Right atrium auricular region (tissue), 2 donors: ENCODE results near the gene KRT14. TPM values are rescaled to one million over a fixed set of nuclear protein-coding genes. Genes with fewer than 3 reads are reported as not detected.
"Not testable (repeated sequence)": the region's sequence is repeated elsewhere in the genome, so short reads cannot be mapped to it uniquely, and the experiment has no call there.

Experiments
- DNase-seq: peaks from one replicate; pipeline ENCODE4 v3.0.0-alpha.2; 2019; ENCODE audit warnings: low spot score
- H3K27ac ChIP-seq, 2 donors: fragments of 200-600 bp; sonication (generic); 1 replicate in 1 of 2; 2 replicates in 1 of 2; pipeline ENCODE4 v1.5.1; 2016 to 2019
- H3K27me3 ChIP-seq, 2 donors: fragments of 200-600 bp; sonication (generic); one replicate each; pipeline versions ENCODE4 v1.5.1 to v1.6.0; 2017 to 2019
- H3K36me3 ChIP-seq: fragments of 200-600 bp; sonication (generic); one replicate; pipeline ENCODE4 v1.5.1; 2016
- H3K4me1 ChIP-seq, 2 donors: fragments of 200-600 bp; sonication (generic); one replicate each; pipeline versions ENCODE4 v1.5.1 to v1.6.0; 2017 to 2019
- H3K4me3 ChIP-seq, 2 donors: fragments of 200-600 bp; sonication (generic); 1 replicate in 1 of 2; 2 replicates in 1 of 2; pipeline ENCODE4 v1.5.1; 2017 to 2019; ENCODE audit warnings: mild to moderate bottlenecking in 1 of 2, moderate library complexity in 1 of 2
- H3K9me3 ChIP-seq, 2 donors: fragments of 200-600 bp; sonication (generic); one replicate each; pipeline ENCODE4 v1.5.1; 2019
- total RNA-seq, 2 donors: library from RNA; depleted of rRNA; stranded (reverse); fragments of >200 nt; gene quantifications; one replicate each; pipeline ENCODE4 v1.1.0, GENCODE V29; 2016
- TF ChIP-seq, protein P1 (sequence below), 2 donors: fragments of 200-600 bp; sonication (generic); IDR thresholded peaks; one replicate each; pipeline ENCODE4 v1.5.1; 2019; ENCODE audit warnings: antibody characterized with exemption in 2 of 2

The KRT14 gene
- total RNA-seq, 2 donors from 2014 or later: 20.3 TPM; not detected in 1

DNA sequence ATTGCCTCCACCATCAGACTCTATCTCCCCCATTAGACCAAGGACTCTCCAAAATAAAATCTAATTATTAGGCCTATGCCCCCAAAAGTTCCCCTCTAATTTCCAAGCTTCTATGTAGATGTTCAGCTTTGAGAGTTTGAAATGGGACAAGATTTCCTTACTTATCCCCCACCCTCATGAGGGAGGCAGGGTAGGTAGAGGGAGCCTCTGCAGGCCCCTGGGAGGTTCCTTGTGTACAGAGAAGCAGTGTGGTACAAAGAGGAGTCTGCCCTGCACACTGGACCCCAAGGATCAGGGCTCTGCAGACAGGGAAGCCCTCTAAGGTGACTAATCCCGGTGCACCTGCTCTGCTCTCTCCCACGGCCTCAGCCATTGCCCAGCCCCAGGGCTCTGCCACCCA is 35.2 kb upstream of the KRT14 start:
- Histone ChIP-seq H3K4me1 (no peaks in the 10 kb centered on the region), H3K4me3 (no peak overlapping the region), H3K36me3 (no peaks in the 10 kb centered on the region), H3K27me3 (no peaks in the 10 kb centered on the region), H3K27ac (no peak overlapping the region), H3K9me3 (no peaks in the 10 kb centered on the region)
- TF ChIP-seq, protein P1, sequence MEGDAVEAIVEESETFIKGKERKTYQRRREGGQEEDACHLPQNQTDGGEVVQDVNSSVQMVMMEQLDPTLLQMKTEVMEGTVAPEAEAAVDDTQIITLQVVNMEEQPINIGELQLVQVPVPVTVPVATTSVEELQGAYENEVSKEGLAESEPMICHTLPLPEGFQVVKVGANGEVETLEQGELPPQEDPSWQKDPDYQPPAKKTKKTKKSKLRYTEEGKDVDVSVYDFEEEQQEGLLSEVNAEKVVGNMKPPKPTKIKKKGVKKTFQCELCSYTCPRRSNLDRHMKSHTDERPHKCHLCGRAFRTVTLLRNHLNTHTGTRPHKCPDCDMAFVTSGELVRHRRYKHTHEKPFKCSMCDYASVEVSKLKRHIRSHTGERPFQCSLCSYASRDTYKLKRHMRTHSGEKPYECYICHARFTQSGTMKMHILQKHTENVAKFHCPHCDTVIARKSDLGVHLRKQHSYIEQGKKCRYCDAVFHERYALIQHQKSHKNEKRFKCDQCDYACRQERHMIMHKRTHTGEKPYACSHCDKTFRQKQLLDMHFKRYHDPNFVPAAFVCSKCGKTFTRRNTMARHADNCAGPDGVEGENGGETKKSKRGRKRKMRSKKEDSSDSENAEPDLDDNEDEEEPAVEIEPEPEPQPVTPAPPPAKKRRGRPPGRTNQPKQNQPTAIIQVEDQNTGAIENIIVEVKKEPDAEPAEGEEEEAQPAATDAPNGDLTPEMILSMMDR (IDR thresholded peaks at IDR 0.05): no peak
- DNase-seq: no peak

- H3K4me1 ChIP-seq, H3K4me3 ChIP-seq, H3K27me3 ChIP-seq, H3K36me3 ChIP-seq, H3K9me3 ChIP-seq, DNase-seq, H3K27ac ChIP-seq: not testable (repeated sequence)
These were observed 34.7 kb upstream of the KRT14 start for GRCh38 chr17:41621435-41621817.

GRCh38 chr17:41620583-41621434 is 34.1 kb upstream of the KRT14 start:
- Histone ChIP-seq H3K36me3 (no peaks in the 10 kb centered on the region), H3K9me3 (no peaks in the 10 kb centered on the region), H3K27me3 (no peaks in the 10 kb centered on the region), H3K4me1 (no peaks in the 10 kb centered on the region), H3K4me3 (no peak overlapping the region), H3K27ac (no peak overlapping the region)
- no peak for DNase-seq
- TF ChIP-seq, protein P1 (IDR thresholded peaks at IDR 0.05): no peak

DNA sequence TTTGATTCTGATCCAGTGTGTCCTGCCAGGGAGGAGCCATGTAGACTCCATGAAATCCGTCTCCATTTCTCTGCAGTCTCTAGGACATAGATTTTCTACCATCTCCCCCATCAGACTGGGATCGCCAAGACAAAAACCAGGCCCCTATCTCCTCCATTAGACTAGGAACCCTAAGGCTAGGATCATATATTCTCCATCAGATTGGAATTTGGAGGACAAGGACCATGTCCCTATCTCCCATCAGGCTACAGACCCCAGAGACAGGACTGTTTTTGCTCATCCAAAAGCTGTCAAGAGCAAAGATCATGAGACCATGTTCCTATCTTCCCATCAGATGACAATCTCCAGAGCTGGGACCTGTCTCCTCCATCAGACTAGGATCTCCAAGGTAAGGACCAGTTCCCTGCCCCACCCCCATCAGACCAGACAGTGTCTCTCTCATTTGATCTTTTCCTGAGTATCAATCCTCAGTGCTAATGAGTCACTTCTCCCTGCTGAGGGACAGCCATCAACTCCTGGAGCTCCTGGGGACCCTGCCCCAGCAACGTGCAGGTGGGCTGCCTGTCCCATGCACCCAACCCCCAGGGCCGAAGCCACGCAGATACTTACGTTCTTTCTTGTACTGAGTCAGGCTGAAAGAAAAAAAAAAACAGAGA is 33.4 kb upstream of the KRT14 start:
- H3K4me3 ChIP-seq, DNase-seq, H3K27me3 ChIP-seq, H3K36me3 ChIP-seq, H3K27ac ChIP-seq, H3K4me1 ChIP-seq, H3K9me3 ChIP-seq: not testable (repeated sequence)

DNA sequence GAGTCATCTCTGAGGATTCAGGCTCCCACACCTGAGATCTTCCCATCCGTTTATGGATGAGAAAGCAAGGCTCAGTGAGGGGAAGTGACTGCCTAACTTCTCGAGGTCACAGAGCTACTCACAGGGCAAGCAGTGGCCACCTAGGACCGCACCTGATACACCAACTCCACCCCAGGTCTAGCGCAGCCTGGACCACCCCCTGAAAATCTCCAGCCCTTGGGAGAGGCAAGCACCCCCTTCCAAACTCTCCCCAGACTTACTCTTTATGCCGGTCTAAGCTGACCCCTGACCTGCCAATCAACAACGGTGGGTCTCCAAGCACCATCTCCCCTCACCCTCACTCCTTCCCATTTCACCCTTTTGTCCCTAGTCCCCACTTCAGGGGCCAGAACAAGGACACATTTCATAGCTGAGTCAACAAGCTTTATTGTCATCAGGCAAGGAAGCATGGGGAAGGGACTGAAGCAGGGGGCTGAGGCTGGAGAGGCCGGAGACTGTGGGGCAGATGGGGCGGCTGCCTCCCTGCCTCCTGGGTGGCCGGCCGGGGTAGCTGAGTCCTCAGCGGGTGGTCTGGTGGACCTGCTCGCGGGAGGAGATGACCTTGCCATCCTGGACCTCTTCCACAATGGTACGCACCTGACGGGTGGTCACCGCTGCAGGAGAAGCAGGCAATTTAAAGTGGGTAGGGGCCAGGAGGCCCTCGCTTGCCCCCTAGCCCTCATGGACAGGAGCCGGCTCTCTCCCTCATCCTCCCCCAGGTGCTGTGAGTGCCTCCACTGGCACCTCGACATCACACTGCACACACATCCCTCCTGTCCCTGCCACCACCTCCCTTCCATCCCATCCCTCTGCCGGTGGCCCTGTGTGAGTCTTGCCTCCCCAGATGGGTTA is 32.6 kb upstream of the KRT14 start:
- TF ChIP-seq, protein P1 (IDR thresholded peaks at IDR 0.05): no peak
- no peaks in the 10 kb centered on the region for H3K36me3 ChIP-seq
- H3K27ac ChIP-seq: no peak overlapping the region
- no peaks in the 10 kb centered on the region for H3K9me3 ChIP-seq
- no peaks in the 10 kb centered on the region for H3K27me3 ChIP-seq
- H3K4me1 ChIP-seq: no peaks in the 10 kb centered on the region
- no peak overlapping the region for H3K4me3 ChIP-seq
- no peak for DNase-seq

GRCh38 chr17:41618341-41619035 is 31.8 kb upstream of the KRT14 start:
- no peaks in the 10 kb centered on the region for H3K9me3 ChIP-seq
- no peaks in the 10 kb centered on the region for H3K27me3 ChIP-seq
- no peak for DNase-seq

More at GRCh38 chr17:41618341-41619035, 31.8 kb upstream of the KRT14 start:
- TF ChIP-seq, protein P1 (IDR thresholded peaks at IDR 0.05): no peak
- no peak overlapping the region for H3K4me3 ChIP-seq
- no peak overlapping the region for H3K27ac ChIP-seq
- no peaks in the 10 kb centered on the region for H3K36me3 ChIP-seq
- H3K4me1 ChIP-seq: no peaks in the 10 kb centered on the region
